Occipital lobe (tissue), 2 donors: ENCODE measurements around the gene UGT2B7. TPM values are rescaled to one million over a fixed set of nuclear protein-coding genes. Genes with fewer than 3 reads are reported as not detected.
"Not testable (repeated sequence)": the region's sequence is repeated elsewhere in the genome, so short reads cannot be mapped to it uniquely, and the experiment has no call there.

Experiments
- DNase-seq: peaks from one replicate; lab custom pipeline; 2025; lab: John Stamatoyannopoulos, UW
- total RNA-seq: library from RNA; depleted of rRNA; stranded (reverse); fragments of >200 nt; gene quantifications from one replicate; pipeline ENCODE4 v1.2.3, GENCODE V29; 2014

UGT2B7 gene
- total RNA-seq, 1 donor from 2014 or later, result not detected

DNA sequence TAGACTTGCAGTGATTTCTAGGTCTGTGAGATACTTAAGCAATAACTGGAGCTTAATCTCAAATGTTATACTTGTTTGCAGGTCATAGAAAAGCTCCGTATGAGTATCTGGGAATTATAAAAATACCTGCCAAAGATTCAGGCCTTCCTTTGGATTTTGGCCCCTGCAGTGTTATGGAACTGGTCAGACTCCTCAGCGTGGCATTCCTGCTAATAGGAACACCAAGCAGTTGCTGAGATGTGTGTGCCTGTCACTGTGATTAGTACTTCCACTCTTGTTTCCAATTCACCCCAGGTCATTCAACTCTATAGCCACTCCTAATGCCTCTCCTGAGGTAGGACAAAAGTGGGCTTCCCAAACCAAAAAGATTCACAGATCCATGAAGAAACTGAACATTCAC is 7.8 kb upstream of the UGT2B7 start:
- DNase-seq, result no peak

GRCh38 chr4:69089388-69089787 is 6.9 kb upstream of the UGT2B7 start:
- no peak for DNase-seq

- DNase-seq, result no peak
These were observed 4.1 kb upstream of the UGT2B7 start for GRCh38 chr4:69092190-69092589.

- no peak for DNase-seq
These were observed 3.2 kb upstream of the UGT2B7 start for GRCh38 chr4:69092980-69093568.

DNA sequence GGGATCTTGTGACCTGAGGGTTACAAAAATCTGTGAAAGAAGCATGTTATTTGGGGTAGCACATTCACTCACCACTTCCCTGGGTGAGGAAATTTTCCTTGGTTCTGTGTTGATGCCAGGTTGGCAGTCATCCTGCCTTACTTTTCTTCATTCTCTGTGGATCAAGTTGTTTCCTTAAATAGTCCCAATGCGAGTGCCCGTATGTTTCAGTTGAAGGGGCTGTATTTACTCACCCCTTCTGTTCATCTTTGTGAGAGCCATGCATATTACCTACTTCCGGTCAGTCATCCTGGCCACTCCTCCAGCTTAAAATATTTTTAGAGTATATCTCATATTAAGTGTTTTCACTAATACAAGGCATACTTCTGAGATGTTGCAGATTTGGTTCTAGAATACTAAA is 2.6 kb upstream of the UGT2B7 start:
- DNase-seq, result no peak

GRCh38 chr4:69095301-69095731 is 958 bp upstream of the UGT2B7 start:
- no peak for DNase-seq

- no peak for DNase-seq
These were observed 536 bp downstream of the UGT2B7 start for GRCh38 chr4:69096810-69097209.

DNA sequence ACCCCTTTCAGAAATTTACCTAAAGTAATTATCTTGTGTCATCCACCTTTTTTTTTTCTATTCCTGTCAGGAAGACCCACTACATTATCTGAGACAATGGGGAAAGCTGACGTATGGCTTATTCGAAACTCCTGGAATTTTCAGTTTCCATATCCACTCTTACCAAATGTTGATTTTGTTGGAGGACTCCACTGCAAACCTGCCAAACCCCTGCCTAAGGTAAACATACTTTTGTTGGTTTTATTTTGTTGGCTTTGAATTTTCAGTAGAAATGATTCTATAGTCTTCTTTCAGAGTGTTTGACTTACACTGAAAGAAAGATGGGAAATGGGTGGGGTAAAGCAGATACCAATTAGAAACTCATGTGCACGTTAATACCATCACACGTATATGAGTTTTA is 2.2 kb downstream of the UGT2B7 start:
- no peak for DNase-seq

DNA sequence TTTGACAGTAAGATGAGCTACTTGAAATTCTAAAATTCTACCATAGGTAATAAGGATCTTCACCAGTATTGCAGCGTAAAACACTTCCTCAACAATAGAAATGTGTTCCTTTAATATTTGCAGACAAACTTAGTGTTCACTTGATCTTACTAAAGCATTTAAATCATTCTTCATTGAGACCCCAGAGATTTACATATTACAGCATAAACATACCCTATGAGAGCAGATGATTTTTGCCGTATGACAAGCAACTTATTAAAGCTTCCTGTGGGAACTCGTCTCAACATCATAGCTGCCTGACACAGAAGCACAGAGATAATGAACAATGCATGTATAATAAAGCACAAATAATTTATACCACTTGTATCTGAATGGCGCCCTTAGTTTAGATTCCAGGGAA is 3.6 kb downstream of the UGT2B7 start:
- no peak for DNase-seq

DNA sequence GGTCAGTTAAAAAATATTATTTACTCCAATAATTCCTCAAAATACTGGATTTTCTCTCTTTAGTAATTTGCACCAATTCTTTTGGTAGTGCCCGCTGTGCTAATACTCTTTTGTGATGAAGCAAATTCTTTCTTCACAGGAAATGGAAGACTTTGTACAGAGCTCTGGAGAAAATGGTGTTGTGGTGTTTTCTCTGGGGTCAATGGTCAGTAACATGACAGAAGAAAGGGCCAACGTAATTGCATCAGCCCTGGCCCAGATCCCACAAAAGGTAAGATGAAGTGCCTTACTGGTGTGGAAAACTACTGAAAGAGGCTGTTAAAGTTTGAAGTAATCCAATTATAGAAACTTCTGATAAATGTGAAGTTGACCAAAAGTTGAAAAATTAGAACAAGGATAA is 6.4 kb downstream of the UGT2B7 start:
- not testable (repeated sequence) for DNase-seq

DNA sequence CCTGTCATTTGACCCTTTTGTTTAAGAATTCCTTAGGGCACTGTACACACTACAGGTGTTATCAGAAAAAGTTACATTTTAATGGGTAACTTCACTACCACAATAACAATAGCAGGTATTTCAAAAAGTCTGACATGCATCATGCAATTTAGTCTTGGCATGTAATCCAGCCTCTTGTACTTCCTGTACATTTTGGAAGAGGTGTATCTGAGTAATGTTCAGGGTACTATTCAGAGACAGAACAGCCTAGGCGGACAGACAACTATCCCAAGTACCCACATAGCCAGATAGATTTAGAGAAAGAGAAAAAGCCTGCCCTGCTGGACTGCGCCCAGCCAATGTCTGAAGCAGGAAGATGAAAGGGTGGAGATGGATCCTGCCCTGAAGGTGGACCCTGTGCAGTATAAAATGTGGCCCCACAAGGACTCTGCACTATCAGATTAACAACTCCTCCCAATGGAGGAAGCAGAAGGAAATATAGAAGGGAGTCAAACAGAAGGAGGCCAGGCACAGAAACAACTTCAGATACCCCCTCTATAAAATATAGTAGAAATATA is 8.5 kb downstream of the UGT2B7 start:
- DNase-seq, result no peak

- DNase-seq, result not testable (repeated sequence)
These were observed 19.0 kb downstream of the UGT2B7 start for GRCh38 chr4:69115151-69115850.

- DNase-seq, result no peak
These were observed 19.6 kb downstream of the UGT2B7 start for GRCh38 chr4:69115851-69116213.

GRCh38 chr4:69116645-69117321 is 20.5 kb downstream of the UGT2B7 start:
- no peak for DNase-seq

DNA sequence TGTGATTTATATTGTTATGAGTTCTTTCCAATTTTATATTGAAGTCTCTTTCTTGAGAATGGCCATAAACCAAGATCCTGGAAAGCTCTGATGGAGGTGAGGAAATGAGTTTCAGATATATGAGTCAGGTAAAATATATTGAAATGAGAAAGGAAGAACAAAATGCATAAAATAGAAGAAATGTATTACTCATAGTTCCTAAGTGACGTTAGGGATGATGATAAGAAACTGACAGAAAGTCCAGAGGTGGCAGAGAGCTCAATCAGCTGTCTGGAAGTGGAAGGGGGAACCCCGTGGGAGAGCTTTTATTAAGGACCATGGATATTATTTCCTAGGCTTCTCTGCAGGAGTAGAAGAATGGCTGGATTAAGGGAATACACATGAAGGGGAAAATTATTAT is 24.6 kb downstream of the UGT2B7 start:
- no peak for DNase-seq

DNA sequence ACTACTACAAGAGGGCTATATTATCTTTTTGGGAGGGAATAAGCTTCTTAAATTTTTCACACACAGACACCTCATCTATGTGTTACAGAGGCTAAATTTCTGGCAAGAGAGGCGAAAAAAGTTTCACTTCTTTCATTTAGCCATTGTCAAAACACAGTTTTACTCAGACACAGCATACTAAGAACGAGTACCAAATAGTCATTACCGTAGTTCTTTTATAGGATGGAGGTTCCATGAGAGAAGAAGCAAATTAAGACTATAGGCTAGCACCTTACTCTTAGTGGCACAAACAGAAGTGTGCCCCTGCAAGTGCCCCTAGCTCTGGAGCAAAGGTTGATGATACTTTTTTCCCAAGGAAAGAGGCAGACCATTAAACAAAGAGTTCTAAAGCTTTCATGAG is 26.2 kb downstream of the UGT2B7 start:
- DNase-seq, result no peak

GRCh38 chr4:69124941-69125340 is 28.7 kb downstream of the UGT2B7 start:
- DNase-seq, result no peak

GRCh38 chr4:69126024-69126423 is 29.8 kb downstream of the UGT2B7 start:
- no peak for DNase-seq

- DNase-seq, result no peak
These were observed 37.7 kb downstream of the UGT2B7 start for GRCh38 chr4:69133993-69134392.

GRCh38 chr4:69134471-69134870 is 38.2 kb downstream of the UGT2B7 start:
- no peak for DNase-seq

- no peak for DNase-seq
These were observed 45.0 kb downstream of the UGT2B7 start for GRCh38 chr4:69141320-69141719.

DNA sequence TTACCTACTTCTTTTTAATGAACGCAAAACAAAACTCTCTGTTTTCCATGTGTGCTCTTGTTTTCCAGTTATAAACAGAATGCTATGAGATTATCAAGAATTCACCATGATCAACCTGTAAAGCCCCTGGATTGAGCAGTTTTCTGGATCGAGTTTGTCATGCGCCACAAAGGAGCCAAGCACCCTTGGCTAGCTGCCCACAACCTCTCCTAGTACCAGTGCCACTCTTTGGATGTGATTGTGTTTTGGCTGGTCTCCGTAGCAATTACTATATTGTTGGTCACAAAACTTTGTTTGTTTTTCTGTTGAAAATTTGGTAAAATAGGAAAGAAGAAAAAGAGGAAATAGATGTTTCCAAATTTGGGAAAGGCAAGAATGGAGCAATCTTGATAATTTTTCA is 51.1 kb downstream of the UGT2B7 start:
- DNase-seq, result no peak

- DNase-seq, result no peak
These were observed 57.7 kb downstream of the UGT2B7 start for GRCh38 chr4:69154021-69154420.
